Suprapubic skin (tissue), 3 donors: ENCODE results near the gene ARMH3.

Source experiments
- CTCF ChIP-seq, 2 donors: fragments of 200-600 bp in 1 of 2; fragments of 450-650 bp in 1 of 2; sonication (generic) in 1 of 2; IDR thresholded peaks; one replicate each; pipeline ENCODE4 v1.5.1; 2016 to 2019; ENCODE audit warnings: antibody characterized with exemption in 2 of 2, mild to moderate bottlenecking in 1 of 2, moderate library complexity in 1 of 2
- POLR2A ChIP-seq, 2 donors: fragments of 450-650 bp; IDR thresholded peaks; one replicate each; pipeline ENCODE4 v1.6.1; 2017; ENCODE audit warnings: antibody characterized with exemption in 2 of 2, mild to moderate bottlenecking in 2 of 2, moderate library complexity in 2 of 2

DNA sequence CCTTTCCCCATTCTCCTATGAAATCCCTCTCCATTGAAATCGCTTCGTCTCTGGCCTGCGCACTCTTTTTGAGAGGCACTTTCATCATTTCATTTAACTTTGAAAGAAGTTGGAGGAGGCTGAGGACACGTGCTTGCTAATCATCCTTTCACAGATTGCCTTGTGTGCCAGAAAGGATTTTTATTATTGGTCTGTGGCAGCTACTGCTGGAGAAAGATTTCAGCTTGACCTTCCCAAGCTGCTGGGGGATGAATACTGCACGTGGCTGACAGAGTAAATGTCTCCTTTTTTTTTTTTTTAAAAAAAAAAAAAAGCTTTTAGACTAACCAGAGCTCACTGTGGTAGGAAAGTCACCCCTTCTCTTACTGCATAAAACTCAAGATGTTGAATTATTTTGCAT is 168.2 kb downstream of the ARMH3 start:
- no peak for TF ChIP-seq POLR2A (IDR thresholded peaks at IDR 0.05)
- no peak for TF ChIP-seq CTCF (IDR thresholded peaks at IDR 0.05)
